Activated gamma-delta T cell (primary cell): ENCODE data around the gene MAPK8IP1.
"Not testable (repeated sequence)": the region's sequence is repeated elsewhere in the genome, so short reads cannot be mapped to it uniquely, and the experiment has no call there.

Source experiments
- DNase-seq: peaks from one replicate; lab custom pipeline; 2025; lab: John Stamatoyannopoulos, UW

Gene MAPK8IP1

DNA sequence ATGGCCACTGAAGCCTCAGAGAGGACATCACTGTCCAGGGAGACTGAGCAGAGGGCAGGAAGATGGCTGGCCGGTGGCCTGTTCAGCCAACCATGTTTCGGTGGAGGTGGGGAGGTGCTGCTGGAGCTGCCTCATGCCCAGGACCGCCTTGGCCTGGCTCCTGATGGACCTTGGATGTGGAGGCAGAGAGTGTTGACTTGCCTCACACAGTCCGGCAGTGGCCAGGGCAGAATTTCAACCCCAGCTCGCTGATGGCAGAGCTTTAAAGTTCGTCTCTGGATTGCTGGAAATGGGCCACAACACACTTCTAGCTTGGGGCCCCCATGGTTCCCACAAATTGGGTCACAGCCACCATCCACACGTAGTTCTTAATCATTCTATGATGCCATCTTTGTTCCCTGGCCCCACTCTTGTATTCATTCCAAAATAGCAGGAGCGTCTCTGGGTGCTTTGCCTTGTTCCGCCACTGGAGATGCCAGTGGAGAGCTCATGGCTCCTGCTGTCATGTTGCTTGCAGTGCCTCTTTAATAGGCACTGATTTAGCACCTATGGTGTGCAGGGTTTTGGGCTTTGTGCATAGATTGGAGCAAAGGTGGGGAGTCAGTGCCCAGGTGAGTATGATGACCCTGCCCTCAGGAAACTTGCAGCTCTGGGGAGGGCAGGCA, 5.6 kb downstream of the MAPK8IP1 start:
- DNase-seq = no peak

DNA sequence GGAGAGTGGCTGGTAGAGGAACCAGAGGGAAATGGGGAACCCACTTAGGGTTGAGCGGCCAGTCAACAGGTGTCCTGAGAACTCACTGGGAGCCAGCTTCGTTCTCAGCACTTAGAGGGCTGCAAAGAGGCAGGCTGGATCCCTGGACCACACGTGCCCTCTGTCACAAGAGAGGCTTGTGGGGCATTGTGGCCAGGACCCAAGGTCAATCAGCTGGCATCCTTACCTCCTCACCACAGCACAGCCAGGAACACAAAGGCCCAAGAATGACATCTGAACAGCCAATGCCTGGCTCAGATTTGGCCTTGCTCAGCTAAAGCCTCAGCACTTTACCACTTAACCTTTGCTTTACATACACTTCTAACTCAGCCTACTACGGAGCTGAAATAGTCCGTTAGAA, 7.4 kb downstream of the MAPK8IP1 start:
- DNase-seq = no peak

DNA sequence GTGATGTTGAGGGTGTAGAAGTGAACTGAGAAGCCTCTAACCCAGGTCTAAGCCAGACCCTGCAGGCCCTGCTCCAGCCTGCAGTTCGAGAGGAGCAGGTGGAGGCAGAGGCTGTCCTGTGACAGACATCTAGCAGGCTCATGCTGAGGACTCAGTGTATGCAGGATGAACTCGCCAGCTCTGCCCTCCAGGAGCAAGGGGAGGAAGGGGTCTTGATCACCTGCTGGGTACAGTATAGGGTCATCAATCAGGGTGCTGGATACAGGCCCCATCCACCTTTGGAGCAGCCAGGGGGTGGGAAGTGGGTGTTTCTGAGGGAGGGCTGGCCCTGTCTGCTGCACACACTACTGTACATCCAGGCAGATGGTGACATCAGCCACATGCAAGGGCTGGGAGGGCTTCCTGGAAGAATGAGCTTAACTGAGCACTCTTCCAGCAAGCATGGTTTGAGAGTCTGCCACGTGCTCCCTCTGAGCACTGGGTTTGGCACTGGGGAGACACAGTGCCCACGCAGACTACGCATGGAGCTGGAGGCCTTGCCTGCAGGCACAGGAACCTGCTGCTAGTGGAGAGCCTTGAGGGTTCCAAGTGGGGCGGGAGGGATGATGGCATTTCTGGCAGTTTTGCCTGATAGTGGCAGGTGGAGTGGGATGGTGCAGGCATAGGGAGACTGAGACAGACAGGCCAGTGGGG, 9.2 kb downstream of the MAPK8IP1 start:
- DNase-seq = no peak

DNA sequence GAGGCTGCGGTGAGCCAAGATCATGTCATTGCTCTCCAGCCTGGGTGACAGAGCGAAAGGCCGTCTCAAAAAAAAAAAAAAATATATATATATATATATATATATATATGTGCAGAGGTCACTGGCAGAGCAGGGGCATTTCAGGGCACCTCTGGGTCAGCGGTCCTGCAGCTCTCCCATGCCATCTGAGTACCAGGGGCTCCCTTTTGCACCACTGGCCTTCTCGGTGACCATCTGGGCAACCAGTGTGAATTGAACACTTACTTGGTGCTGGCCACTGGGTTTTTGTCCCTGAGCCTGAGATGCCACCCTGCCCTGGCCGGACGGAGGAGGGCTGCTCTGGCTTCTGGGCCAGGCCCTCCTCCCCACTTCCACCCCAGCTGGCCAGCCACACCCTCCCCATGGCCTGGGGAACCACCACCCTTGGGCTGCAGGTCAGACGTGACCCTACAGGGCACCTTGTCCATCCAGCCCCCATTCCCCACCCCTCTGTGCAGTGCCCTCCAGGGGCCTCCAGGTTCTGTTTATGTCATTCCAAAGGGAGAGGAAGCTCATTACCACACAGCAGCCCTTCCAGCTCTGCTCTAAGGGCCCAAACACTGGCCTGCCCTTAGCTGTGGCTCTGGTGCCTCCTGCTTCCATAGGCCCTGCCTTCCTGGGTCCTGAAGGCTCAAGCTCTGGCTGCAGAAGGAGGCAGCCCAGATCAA, 10.3 kb downstream of the MAPK8IP1 start:
- DNase-seq = no peak

DNA sequence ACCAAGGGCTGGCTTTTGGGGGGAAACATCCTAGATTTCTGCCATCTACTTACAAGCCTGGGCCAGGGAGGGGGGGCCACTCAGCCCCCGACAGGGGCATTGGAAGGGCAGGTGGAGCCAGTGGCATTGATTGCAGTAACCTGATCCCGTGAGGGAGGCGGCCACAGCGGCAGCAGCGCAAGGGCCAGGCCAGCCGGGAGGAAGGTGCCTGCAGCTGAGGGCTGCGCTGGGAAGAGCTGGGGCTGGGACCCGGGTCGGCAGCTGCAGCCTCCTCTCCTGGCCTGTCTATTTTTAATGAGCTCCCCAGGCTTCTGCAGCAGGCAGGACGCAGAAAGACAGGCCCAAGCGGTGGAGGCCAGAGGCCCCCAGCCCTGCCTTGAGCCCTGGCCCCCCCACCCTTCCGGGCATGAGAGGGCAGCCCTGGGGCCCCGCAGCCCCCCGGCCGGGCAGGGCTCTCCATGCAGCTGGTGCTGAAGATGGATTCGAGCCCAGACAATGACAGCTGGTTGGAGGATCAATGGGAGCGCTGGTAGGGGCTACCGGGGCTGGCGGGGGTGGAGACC, 11.1 kb downstream of the MAPK8IP1 start:
- no peak for DNase-seq

DNA sequence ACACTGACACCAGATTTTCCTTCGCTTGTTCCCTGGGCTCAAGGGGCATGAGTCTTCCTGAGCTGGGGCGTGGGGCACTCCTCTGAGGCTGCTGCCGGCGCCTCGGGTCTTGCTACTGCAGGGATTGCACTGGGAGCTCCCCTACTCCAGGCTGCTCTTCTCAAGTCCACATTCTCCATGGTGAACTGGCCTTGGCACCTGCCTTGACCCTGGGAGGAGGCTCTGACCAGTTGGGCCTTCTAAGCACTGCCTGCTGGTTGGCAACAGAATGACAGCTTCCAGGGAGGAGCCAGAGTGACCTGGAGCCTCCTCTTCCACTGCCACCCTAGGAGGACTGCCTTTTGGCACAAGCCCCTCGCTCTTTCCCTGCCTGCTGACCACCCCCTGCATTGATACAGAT, 12.1 kb downstream of the MAPK8IP1 start:
- no peak for DNase-seq

DNA sequence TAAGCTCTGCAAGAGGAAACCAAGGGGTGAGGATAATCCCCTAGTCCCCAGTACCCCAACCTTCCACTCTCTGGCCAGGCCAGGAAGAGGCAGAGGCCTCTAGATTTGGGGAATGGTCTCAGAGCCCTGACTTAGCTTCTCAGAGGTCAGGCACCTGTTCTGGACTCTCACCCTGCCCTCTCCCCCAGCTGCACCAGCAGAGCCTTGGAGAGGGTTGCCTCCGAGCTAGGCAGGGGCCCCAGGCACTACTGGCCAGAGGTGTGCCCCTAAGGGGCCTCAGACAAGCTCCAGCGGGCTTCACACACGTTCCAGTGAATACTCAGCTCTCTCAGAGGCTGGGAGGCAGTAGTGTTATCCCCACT, 13.6 kb downstream of the MAPK8IP1 start:
- no peak for DNase-seq

DNA sequence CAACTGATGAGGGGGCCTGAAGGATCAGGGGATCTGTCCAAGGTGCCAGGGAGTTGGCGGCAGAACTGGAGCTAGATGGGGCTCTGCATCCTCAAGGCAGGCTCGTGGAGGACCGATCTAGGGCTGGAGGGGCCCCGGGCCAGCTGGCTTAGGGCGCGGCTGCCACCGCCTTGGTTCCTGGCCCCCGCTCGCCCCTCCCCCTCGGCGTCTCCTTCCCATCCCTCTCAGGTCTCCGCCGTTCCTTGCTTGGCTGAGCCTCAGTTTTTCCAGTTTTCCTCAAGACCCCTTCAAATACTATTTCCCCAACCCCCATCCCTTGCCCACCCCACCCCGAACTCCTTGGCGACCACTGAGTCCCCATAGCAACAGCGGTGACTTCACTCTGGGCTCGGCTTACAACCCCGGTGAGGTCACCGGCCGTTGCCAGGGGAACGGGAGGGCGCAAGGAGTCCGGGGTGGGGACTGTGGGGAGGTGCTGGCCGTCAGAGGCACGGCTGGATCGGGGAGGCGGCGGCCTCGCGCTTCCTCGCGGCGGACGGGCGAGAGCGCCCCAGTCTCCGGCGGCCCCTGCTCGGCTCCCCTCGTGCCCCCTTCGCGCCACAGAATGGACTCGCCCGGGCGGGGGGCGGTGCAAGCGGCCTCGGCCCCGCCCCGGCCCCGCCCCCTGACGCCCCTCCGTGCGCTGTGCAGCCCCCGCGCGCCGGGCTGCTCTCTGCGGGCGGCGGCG, 14.2 kb downstream of the MAPK8IP1 start:
- peak; percentile 59 for DNase-seq

DNA sequence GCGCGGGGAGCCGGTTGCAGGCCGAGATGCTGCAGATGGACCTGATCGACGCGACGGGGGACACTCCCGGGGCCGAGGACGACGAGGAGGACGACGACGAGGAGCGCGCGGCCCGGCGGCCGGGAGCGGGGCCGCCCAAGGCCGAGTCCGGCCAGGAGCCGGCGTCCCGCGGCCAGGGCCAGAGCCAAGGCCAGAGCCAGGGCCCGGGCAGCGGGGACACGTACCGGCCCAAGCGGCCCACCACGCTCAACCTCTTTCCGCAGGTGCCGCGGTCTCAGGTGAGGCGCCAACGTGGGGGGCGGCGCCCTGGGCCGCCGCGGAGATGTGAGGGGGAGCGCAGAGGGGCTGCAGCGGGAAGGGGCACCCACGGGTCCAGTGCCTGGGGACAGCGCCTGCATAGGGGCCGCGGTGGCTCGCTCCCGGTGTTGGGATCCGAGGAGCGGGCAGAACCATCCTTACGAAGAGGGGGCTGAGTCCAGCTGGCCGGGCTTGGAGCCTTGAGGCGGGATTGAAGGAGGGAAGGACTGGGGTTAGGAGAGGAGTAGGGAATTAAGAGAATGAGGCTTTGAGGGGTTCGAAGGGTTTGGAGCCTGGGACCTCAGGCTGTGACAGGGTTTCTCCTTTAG, 14.8 kb downstream of the MAPK8IP1 start:
- DNase-seq = not testable (repeated sequence)

DNA sequence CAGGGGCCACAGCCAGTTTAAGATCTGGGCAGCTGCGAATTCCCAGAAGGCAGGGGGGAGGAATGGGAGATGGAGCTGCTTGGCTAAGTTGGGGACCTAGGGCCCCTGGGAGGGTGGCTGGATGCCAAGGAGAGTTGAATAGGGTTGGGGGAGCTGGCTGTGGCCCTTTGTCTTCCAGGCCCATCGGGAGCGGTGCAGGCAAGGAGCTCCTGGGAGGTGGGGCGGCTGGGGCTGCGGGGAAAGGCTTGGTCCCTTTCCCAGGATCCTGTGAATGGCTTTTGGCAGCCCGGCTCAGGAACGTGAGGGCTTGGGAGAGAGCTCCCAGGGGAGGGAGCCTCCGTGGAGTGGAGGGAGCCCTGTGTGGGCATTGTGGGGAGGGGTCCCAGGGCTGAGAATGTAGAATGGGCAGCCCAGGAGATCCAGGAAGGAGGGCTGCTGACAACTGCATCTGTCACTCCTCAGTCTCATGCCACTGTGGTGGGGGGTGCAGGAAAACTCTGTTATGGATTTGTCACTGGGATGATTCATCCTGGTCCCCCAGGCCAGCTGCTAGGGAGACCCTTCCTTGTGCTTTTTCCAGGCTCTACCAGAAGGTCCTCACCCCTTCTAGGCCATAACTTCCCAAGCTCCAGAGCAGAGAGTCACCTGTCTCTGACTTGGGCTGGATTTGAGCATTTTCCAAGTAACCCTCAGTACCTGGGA, 15.6 kb downstream of the MAPK8IP1 start:
- DNase-seq = no peak

DNA sequence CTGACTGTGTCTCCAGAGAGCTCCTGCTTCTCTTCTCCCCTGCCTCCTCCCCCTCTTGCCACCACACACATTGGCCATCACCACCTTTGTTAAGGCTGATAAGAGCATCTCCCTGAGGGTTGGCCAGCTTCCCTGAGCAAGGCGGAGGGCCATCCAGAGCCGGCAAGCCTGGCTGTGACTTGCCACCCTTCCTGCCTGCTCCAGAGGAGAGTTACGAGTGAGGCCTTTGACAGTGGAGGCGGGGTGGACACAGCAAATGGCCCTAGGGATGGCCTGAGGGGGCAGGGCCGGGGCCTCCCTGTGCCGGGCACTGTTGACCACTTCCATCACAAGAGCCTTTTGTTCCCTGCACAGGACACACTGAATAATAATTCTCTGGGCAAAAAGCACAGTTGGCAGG, 16.2 kb downstream of the MAPK8IP1 start:
- no peak for DNase-seq

DNA sequence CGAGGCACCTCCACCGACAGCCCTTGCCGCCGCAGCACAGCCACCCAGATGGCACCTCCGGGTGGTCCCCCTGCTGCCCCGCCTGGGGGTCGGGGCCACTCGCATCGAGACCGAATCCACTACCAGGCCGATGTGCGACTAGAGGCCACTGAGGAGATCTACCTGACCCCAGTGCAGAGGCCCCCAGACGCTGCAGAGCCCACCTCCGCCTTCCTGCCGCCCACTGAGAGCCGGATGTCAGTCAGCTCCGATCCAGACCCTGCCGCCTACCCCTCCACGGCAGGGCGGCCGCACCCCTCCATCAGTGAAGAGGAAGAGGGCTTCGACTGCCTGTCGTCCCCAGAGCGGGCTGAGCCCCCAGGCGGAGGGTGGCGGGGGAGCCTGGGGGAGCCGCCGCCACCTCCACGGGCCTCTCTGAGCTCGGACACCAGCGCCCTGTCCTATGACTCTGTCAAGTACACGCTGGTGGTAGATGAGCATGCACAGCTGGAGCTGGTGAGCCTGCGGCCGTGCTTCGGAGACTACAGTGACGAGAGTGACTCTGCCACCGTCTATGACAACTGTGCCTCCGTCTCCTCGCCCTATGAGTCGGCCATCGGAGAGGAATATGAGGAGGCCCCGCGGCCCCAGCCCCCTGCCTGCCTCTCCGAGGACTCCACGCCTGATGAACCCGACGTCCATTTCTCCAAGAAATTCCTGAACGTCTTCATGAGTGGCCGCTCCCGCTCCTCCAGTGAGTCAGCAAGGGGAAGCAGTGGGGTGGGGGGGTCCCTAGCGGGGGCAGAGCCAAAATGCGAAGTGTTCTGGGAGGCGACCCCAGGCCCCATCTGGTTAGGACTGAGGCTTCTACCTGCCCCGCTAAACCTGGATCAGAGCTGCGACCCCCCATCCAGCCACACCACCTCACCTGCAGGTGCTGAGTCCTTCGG, 17.3 kb downstream of the MAPK8IP1 start:
- no peak for DNase-seq

DNA sequence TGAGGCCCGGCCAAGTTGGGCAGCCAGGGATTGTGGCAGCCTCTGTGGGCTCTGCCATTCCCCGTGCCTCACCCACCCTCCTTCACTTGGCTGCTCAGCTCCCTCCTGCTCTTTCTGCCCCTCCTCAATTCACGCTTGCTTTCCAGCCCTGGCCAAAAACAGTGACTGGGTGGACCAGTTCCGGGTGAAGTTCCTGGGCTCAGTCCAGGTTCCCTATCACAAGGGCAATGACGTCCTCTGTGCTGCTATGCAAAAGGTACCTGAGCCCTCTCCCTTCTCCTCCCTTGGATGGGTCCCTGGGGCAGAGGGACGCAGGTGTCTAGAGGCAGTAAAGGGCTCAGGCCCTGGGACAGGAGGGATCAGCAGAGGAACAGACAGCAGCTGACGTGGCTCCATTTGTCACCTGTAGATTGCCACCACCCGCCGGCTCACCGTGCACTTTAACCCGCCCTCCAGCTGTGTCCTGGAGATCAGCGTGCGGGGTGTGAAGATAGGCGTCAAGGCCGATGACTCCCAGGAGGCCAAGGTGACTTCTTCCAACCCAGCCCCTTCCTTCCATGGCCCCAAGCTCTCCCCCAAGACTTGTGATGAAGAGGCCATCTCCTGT, 19.0 kb downstream of the MAPK8IP1 start:
- no peak for DNase-seq

DNA sequence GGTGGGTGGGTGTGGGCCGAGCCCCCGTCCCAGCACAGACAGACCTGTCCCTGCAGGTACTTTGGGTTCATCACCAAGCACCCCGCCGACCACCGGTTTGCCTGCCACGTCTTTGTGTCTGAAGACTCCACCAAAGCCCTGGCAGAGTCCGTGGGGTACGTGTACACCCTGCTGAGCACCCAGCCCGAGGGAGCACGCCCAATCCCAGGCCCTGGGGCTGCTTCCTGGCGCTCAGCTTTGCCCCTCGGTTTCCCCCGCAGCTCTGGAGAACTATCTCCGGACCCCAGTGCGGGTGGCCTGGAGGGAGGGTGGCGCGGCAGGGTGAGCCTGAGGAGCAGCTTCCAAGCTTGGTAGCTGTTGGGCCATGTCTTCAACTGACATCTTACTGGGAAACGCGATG, 19.6 kb downstream of the MAPK8IP1 start:
- no peak for DNase-seq

DNA sequence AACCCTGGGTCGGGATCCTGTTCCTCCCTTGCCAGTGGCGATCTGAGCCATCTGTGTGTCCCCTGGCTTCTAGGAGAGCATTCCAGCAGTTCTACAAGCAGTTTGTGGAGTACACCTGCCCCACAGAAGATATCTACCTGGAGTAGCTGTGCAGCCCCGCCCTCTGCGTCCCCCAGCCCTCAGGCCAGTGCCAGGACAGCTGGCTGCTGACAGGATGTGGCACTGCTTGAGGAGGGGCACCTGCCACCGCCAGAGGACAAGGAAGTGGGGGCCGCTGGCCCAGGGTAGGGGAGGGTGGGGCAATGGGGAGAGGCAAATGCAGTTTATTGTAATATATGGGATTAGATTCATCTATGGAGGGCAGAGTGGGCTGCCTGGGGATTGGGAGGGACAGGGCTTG, 20.1 kb downstream of the MAPK8IP1 start:
- DNase-seq = not testable (repeated sequence)

DNA sequence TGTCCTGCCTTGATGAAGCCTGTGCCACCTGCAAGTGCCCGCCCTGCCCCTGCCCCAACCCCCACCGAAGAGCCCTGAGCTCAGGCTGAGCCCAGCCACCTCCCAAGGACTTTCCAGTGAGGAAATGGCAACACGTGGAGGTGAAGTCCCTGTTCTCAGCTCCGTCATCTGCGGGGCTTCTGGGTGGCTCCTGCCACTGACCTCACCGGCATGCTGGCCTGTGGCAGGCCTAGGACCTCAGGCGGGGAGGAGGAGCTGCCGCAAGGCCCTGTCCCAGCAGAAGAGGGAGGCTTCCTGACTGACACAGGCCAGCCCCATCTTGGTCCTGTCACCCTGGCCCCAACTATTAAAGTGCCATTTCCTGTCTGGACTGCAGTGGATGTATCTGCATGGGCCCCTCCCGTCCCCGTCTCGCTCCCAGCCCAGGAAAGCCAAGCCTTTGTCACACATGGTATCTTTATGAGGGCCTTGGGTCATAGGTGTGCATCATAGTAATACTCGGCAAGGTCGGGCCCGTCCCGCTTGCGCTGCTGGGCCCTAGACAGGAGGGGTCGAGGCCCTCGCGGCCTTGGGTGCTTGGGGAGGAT, 20.7 kb downstream of the MAPK8IP1 start:
- DNase-seq = no peak

DNA sequence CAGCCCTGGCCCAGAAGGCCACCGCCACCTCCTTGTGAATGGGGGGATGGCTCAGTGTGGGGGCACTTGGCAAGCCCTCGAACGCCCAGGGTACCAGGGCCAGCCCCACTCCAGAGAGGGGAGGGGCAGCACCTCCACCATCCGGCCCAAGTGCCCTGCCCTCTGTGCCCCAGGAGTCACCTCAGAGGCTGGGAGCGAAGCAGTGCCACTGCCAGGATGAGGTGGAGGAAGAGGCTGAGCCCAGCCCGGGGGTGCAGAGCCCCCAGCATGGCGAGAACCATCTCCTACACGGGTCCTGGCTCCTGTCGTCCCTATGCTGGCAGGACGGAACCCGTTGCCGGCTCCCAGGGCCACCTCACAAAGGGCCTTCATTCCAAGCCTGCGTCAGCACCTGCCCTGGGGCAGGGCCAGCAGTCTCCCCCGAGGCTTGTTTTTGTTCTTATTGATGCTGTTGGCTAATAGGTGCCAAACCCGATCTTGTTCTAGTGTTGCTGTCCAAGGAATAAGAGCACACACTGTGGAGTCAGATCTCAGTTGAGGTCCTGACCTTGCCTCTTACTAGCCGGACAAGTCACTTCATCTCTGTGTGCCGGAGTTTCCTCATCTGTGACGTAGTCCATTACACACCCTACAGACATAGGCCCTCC, 21.6 kb downstream of the MAPK8IP1 start, which contains the start of gene FREY1:
Gene FREY1 (minus strand): TSS at position 307 of the 647 bp plus-strand sequence. CDS start 26 bp downstream, at position 281.
- no peak for DNase-seq

DNA sequence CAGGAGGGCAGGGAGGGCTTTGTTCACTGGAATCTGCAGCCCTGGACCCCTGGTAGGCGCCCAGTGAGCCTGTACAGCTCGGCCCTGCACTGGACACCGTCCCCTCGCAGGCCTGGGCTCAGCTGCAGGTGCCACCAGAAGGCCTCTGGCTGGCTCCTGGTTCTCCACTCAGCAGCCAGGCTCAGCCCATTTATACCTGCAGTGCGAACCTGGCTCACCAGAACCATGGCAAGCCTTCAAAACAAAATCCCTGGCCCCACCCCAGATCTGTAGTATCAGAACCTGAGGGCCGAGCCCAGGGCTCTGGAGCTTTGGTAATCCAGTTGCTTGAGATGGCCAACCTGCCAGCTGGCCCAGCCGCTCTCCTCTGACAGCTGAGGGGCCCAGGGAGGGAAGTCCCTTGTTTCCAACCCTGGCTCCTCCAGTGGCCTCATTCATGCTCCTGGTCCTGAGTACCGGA, 22.5 kb downstream of the MAPK8IP1 start:
- no peak for DNase-seq
